HEK293T (cell line): ENCODE measurements around the gene RBL2.

Source experiments
- ARNT ChIP-seq: fragments of 450-650 bp; IDR thresholded peaks from 2 replicates; pipeline ENCODE4 v1.6.1; 2017; ENCODE audit warnings: mild to moderate bottlenecking
- BHLHE40 ChIP-seq: fragments of 450-650 bp; IDR thresholded peaks from 2 replicates; pipeline ENCODE4 v1.6.1; 2016; ENCODE audit warnings: mild to moderate bottlenecking, moderate library complexity, borderline replicate concordance
- CTBP1 ChIP-seq: fragments of 450-650 bp; IDR thresholded peaks from 2 replicates; pipeline ENCODE4 v1.6.1; 2016; ENCODE audit warnings: borderline replicate concordance
- ELF4 ChIP-seq: fragments of 450-650 bp; IDR thresholded peaks from 2 replicates; pipeline ENCODE4 v1.6.1; 2017; ENCODE audit warnings: antibody characterized with exemption
- FOXA1 ChIP-seq: fragments of 450-650 bp; IDR thresholded peaks from 2 replicates; pipeline ENCODE4 v1.6.1; 2016; ENCODE audit warnings: mild to moderate bottlenecking
- FOXM1 ChIP-seq: fragments of 450-650 bp; IDR thresholded peaks from 2 replicates; pipeline ENCODE4 v1.6.1; 2017; ENCODE audit warnings: mild to moderate bottlenecking, borderline replicate concordance
- HDGF ChIP-seq: fragments of 450-650 bp; IDR thresholded peaks from 2 replicates; pipeline ENCODE4 v1.6.1; 2017; ENCODE audit warnings: antibody characterized with exemption, borderline replicate concordance
- LEF1 ChIP-seq: fragments of 450-650 bp; IDR thresholded peaks from 2 replicates; pipeline ENCODE4 v1.6.1; 2017; ENCODE audit warnings: mild to moderate bottlenecking, borderline replicate concordance
- NFRKB ChIP-seq: fragments of 450-650 bp; IDR thresholded peaks from 2 replicates; pipeline ENCODE4 v1.6.1; 2016; ENCODE audit warnings: mild to moderate bottlenecking, moderate library complexity
- PKNOX1 ChIP-seq: fragments of 450-650 bp; IDR thresholded peaks from 2 replicates; pipeline ENCODE4 v1.6.1; 2016
- SP1 ChIP-seq: fragments of 450-650 bp; IDR thresholded peaks from 2 replicates; pipeline ENCODE4 v1.6.1; 2017
- SUZ12 ChIP-seq: fragments of 450-650 bp; IDR thresholded peaks from 2 replicates; pipeline ENCODE4 v1.6.1; 2016; ENCODE audit warnings: mild to moderate bottlenecking

- TF ChIP-seq SP1 = no peak
- no peak for TF ChIP-seq BHLHE40
- TF ChIP-seq FOXM1 = no peak
- TF ChIP-seq NFRKB = no peak
- no peak for TF ChIP-seq SUZ12
- TF ChIP-seq PKNOX1 = no peak
- TF ChIP-seq FOXA1 = no peak
- TF ChIP-seq CTBP1 = no peak
- no peak for TF ChIP-seq ARNT
- no peak for TF ChIP-seq HDGF
- no peak for TF ChIP-seq LEF1
- TF ChIP-seq ELF4 = no peak
Observed at GRCh38 chr16:53482123-53482522, 47.9 kb downstream of the RBL2 start.
